Stimulated activated CD4-positive, alpha-beta T cell treated with anti-CD3 and anti-CD28 coated beads, Interleukin-4, amount 100 ng/mL, for 1 hour (primary cell): ENCODE data around the gene ZNF407.
A peak's percentile ranks its signal among the peaks of the same experiment; 100 is the strongest.

Experiments used
- DNase-seq: peaks from one replicate; pipeline ENCODE4 v3.0.0-alpha.2; 2020

Gene ZNF407

DNA sequence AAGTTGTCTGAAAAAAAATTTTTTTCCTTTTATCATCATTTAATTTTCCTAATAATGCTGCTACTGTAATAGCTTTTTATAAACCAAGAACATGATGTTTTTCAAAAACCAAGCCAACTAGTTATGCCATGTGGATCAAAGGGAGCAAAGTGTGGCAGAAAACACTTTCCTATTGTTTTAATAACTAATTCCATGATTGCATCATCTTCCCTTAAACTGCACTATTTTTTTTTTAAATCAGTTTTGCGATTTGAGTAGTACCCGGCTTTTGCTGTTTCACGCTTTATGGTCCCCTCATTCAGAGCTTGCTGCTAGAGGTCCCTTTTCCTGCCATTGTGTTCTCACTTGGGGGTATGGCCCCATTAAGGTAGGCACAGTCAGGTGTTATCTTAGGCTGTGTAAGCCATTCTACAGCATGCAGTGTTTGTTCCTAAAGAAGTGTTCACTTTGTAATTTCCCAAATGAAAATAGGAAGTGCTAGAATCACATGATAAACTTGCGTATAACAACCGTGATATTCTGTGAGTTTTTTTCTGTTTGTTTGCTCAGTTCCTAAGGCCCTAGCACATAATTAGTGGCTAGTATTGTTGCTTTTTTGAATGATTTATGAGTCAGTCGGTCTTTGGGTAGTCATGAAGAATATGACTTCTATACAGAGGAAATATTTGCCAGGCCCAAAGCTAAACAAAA, 385.4 kb downstream of the ZNF407 start:
- no peak for DNase-seq

DNA sequence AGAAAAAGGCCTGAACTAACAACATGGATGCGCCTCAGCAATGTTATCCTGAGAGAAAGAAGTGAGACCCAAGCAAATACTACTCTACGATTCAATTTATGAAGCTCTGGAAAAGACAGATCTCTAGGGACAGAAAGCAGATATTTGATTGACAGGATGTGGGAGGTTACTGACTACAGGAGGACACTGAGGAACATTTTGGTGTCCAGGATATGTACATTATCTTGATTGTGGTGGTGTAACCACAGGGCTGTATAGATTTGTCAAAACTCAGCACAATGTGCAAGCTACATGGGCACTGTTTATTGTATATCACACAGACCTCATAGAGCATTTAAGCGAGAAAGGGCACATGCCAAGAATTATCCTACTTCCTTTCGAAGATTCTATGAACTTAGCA, 391.5 kb downstream of the ZNF407 start:
- no peak for DNase-seq

DNA sequence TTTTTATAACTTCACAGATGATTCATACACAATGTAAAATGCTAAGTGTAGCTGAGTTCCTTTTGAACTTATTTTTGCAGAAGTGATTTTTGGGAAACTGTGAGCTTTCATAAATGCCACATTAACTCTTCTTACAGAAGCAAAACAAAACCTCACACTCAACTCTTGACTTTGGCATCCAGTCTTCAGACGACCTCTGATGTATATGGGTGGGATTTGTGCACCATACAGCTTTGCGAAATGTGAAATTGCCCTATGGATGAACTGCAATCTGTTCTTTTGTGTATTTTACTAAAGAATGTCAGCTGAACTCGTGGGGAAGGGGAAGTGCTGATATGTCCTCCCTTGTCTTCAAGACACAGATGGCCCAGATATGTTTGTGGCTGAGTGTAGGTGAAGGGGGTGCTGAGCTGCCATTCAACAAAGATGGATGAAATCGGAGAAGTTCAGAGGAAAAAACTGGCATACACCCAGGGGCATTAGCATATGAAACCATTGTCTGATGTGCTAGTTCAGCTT, 393.0 kb downstream of the ZNF407 start:
- DNase-seq, result no peak

DNA sequence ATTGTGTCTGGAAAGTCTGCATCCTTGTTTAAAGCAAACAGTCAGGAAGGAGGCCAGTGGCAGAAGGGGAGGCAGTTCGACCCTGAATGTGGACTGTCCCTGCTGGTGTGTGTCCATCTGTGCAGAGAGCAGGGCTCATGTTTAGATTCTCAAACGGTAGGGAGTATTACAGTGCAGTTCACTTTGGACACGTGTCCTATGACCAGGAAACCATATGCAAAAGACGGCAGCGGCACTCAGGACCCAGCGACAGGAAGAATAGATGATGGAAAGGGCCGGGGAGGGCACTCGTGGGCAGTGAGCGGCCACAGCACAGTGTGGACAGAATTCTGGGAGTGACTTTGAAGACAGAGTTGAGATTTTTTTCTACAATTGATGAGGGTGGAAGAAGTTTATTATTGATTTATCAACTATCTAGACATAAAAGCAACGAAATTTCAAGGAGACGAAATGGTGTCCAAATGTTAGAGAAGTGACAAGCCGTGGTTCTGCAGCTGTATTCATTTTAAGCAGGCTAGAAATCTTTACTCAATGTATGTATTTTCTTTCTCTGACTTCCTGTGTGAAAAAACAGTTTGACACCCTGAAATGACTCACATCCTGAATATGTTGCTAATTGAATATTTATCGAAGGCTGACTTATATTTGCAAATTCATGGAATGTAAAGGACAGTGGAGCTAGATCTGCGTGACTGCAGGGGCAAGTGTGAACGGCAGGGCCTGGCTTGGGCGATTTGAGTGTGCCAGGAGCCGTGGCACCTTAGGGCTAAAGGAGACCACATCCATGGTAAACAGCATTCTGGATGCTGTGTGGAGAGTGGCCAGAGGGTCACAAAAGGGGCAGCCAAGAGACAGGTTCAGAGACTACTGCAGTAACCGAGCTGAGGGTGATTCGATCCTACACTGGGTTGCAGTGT, 397.1 kb downstream of the ZNF407 start:
- no peak for DNase-seq

- no peak for DNase-seq
These were observed 397.7 kb downstream of the ZNF407 start for GRCh38 chr18:74995419-74995736.

- DNase-seq, result no peak
These were observed 398.4 kb downstream of the ZNF407 start for GRCh38 chr18:74996055-74996454.

DNA sequence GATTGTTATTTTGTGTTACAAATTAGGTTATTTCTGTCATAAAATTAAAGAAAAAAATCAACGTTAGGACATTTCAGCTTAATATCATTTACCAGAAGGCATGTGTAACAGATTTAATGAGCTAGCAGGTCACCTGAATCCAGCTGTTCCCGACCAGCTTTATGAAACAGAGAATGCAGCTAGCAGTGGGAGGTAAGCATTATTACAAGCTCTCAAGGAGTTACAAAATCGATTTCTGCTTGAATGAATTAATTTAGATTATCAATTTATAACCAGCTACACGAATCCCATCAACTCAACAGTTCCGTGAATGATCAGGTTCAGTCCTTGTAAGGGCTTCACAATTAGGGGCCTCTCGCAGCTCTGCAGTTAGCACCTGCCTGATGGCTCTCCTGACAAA, 399.3 kb downstream of the ZNF407 start:
- no peak for DNase-seq

DNA sequence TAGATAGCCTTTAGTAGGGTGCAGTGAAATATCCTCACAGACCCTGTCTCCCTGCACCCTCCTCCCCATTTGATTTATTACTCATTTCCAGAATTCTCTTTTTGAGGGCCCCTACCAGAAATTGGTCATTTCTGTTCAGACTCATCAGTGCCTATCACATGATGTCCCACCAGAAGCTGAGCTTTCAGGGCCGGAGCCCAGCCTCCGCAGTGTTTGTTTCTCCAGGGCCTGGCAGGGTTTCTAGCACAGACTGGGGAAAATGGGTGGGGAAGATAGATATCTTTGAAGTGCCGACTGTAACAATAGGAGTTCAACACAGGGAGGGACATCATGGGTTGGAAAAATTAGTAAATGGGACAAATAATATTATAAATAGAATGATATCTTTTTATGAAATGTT, 403.2 kb downstream of the ZNF407 start:
- no peak for DNase-seq

DNA sequence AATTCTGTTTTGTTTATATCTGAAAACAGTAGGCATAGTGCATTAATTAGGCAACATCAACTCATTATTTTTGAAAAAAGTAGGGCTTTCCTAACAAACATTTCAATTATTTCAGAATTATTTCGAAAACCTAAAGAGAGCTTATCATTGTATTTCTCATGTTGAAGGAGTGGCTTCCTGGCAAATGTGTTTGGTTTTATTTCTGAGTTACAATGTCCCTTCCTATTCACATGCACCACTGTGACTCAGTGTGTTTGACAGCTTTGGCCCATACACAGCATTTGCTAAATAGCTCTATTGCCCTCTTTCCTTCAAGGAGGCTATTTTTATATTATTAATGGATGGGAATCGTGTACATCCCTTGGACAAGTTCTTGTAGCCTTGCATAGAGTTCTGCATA, 405.4 kb downstream of the ZNF407 start:
- DNase-seq, result no peak

GRCh38 chr18:75003764-75004690, 406.4 kb downstream of the ZNF407 start:
- no peak for DNase-seq

DNA sequence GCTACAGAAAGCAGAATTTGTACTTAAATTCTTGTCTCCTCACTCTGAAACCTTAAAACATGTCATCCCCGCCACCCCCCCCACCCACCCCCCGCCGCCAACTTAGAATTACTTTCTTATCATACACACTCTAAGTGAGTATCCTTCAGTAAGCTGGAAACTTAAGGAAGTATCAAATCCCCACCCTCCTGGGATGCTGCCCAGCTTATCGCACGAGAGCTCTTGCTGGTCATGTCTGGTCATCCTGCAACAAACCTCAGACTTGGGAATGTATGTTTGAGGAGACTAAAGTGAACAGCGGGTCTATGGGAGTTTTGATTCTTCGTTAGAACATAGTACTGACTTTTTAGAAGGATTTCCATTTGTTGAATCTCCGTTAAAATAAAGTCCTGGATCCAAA, 408.0 kb downstream of the ZNF407 start:
- DNase-seq, result no peak

GRCh38 chr18:75008186-75008585, 410.5 kb downstream of the ZNF407 start:
- DNase-seq, result no peak

GRCh38 chr18:75009296-75009695, 411.6 kb downstream of the ZNF407 start:
- no peak for DNase-seq

GRCh38 chr18:75009878-75010277, 412.2 kb downstream of the ZNF407 start:
- DNase-seq, result no peak

- DNase-seq, result no peak
These were observed 412.6 kb downstream of the ZNF407 start for GRCh38 chr18:75010278-75010677.

DNA sequence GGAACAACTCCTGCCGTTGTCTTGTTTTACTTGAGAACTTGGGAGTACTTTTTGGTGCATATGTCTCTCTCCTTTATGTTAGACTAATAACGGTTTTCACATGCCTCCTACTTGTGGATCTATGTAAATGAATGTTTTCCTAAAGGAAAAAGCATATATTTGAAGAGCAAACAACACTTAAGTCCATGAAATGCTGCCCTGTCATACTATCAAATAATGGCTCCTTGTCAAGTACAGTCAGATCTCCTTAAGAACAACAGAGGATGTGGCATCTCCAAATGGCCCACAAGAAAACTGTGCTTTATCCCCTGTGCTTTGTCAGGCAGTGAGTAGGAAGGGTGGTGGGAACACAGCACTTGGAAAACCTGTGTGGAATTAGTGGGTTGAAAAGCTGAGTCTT, 413.0 kb downstream of the ZNF407 start:
- no peak for DNase-seq

- DNase-seq, result no peak
These were observed 418.5 kb downstream of the ZNF407 start for GRCh38 chr18:75016025-75016717.

- no peak for DNase-seq
These were observed 425.8 kb downstream of the ZNF407 start for GRCh38 chr18:75023473-75023872.

GRCh38 chr18:75024871-75025270, 427.2 kb downstream of the ZNF407 start:
- DNase-seq, result no peak

GRCh38 chr18:75025573-75025972, 427.9 kb downstream of the ZNF407 start:
- DNase-seq, result no peak

GRCh38 chr18:75029481-75029880, 431.8 kb downstream of the ZNF407 start:
- peak; percentile 14 for DNase-seq

DNA sequence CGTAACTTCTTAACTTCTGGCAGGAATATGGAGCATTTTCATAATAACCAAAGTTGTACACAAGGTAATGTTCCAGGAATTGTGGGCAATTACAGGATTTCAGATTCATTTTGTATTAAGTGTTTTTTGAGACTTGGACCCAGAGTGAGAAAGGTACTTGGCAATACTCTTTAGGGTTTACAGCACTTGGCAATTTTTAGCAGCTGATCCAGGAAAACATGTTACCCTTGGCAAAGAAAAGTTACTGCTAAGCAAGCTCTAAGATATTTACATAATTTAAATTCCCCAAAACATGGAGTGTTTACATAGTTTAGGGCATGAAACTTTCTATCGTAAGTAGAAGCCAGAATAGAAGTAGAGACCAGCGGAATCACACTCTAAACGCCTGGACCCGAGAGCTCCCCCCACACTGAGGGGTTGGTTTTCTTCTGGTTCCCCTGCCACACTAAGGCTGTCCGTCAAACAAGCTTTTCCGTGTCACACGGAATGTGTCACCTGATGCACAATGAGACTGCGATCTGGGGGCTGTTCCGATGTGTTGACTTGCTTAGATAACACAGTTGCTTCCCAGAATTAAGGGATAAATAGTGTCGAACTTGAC, 434.1 kb downstream of the ZNF407 start:
- no peak for DNase-seq
